Body of pancreas (tissue), 4 donors: ENCODE results near the gene GGPS1. TPM values are rescaled to one million over a fixed set of nuclear protein-coding genes. Genes with fewer than 3 reads are reported as not detected.

Experiments used
- ATAC-seq: fragments of 150-250 bp; one replicate; pipeline ENCODE4 v1.9.1; 2016
- DNase-seq, 4 donors: peaks; one replicate each; pipeline ENCODE4 v3.0.0-alpha.2; 2019
- H3K27ac ChIP-seq, 4 donors: fragments of 200-600 bp; sonication (generic); 1 replicate in 3 of 4; 2 replicates in 1 of 4; pipeline versions ENCODE4 v1.5.1 to v1.6.1; 2016 to 2019; ENCODE audit warnings: mild to moderate bottlenecking in 1 of 4, mixed read lengths in 1 of 4, moderate library complexity in 1 of 4
- H3K27me3 ChIP-seq, 2 donors: fragments of 200-600 bp; sonication (generic); one replicate each; pipeline ENCODE4 v1.6.0; 2016; ENCODE audit warnings: mild to moderate bottlenecking in 1 of 2
- H3K36me3 ChIP-seq, 2 donors: fragments of 200-600 bp; sonication (generic); replicated peaks in 1 of 2; 2 replicates each; pipeline ENCODE4 v1.5.1; 2016; ENCODE audit warnings: low read depth in 2 of 2; ENCODE audit not compliant: insufficient read depth in 1 of 2
- H3K4me1 ChIP-seq: fragments of 200-600 bp; sonication (generic); one replicate; pipeline ENCODE4 v1.6.0; 2016
- H3K4me3 ChIP-seq, 2 donors: fragments of 200-600 bp; sonication (generic); 1 replicate in 1 of 2; 2 replicates in 1 of 2; pipeline ENCODE4 v1.5.1; 2016 to 2019
- H3K9me3 ChIP-seq, 3 donors: fragments of 200-600 bp; sonication (generic); 1 replicate in 2 of 3; 2 replicates in 1 of 3; pipeline ENCODE4 v1.5.1; 2016
- POLR2A ChIP-seq, 3 donors: fragments of 450-650 bp; IDR thresholded peaks; one replicate each; pipeline ENCODE4 v1.6.1; 2016; ENCODE audit warnings: antibody characterized with exemption in 3 of 3, mild to moderate bottlenecking in 2 of 3
- WGBS, 2 donors: methylation state at CpG; one replicate each; pipeline ENCODE4 v1.1.5; 2017; 5-methylcytosine and 5-hydroxymethylcytosine counted together
- intact Hi-C: fragments of 100-400 bp; cut with DNase I; formaldehyde crosslinking; loops from one replicate; pipeline ENCODE4 v1.15.1; 2023
- total RNA-seq, 2 donors: library from RNA; depleted of rRNA; stranded (reverse); fragments of >200 nt; gene quantifications; one replicate each; pipeline ENCODE4 v1.1.0, GENCODE V29; 2016
- TF ChIP-seq, protein P1 (sequence below), 7 experiments: fragments of 450-650 bp in 4 of 7; fragments of 200-600 bp in 3 of 7; sonication (generic) in 3 of 7; IDR thresholded peaks; one replicate each; pipeline ENCODE4 v1.5.1; 2016 to 2019; ENCODE audit warnings: antibody characterized with exemption in 7 of 7

GGPS1 gene
- total RNA-seq, 2 donors from 2014 or later = 11.9 to 15.3 TPM

DNA sequence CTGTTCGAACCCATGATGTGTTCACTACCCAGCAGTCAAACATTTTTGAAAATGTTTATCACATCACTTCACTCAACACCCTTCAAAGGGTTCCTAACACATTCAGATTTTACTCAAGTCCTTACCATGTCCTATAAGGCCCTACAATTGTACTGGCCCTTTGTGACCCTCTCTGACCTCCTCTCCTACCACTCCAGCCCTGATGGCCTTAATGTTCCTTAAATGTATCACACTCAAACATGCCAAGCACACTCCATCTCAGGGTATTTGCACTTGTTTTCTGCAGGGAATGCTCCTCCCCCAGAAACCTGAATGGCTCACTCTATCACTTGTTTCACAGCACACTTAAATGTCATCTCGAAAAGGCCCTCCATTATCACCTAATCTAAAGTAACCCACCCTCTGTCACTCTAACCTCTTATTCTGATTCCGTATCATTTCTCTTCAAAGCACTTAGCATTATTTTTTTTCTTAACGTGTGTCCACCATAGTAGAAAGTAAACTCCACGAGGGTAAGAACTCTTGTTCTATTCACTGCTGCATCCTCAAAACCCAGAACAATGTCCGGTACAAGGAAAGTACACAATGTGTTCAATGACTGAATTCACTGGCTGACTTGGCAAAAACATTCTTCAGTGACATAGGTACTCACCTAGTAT is 7.7 kb upstream of the GGPS1 start:
- DNase-seq (no peak), ATAC-seq (no peak)
- no peaks in the 10 kb centered on the region for H3K9me3 ChIP-seq
- H3K27me3 ChIP-seq = no peaks in the 10 kb centered on the region
- intact Hi-C loops = loop anchor here (10.0 kb wide), 1 partner anchor 56 kb away; no protein-coding TSS in a partner anchor
- WGBS, 2 donors = 71 to 78% methylated on average over 6 of the region's 6 CpGs
- H3K4me1 ChIP-seq = peaks cover 36% of the 10 kb centered on the region
- H3K4me3 ChIP-seq = no peak overlapping the region
- no peaks in the 10 kb centered on the region for H3K36me3 ChIP-seq
- TF ChIP-seq, protein P1, sequence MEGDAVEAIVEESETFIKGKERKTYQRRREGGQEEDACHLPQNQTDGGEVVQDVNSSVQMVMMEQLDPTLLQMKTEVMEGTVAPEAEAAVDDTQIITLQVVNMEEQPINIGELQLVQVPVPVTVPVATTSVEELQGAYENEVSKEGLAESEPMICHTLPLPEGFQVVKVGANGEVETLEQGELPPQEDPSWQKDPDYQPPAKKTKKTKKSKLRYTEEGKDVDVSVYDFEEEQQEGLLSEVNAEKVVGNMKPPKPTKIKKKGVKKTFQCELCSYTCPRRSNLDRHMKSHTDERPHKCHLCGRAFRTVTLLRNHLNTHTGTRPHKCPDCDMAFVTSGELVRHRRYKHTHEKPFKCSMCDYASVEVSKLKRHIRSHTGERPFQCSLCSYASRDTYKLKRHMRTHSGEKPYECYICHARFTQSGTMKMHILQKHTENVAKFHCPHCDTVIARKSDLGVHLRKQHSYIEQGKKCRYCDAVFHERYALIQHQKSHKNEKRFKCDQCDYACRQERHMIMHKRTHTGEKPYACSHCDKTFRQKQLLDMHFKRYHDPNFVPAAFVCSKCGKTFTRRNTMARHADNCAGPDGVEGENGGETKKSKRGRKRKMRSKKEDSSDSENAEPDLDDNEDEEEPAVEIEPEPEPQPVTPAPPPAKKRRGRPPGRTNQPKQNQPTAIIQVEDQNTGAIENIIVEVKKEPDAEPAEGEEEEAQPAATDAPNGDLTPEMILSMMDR (IDR thresholded peaks at IDR 0.05) = no peak
- TF ChIP-seq POLR2A (IDR thresholded peaks at IDR 0.05) = no peak
- H3K27ac ChIP-seq = no peak overlapping the region

DNA sequence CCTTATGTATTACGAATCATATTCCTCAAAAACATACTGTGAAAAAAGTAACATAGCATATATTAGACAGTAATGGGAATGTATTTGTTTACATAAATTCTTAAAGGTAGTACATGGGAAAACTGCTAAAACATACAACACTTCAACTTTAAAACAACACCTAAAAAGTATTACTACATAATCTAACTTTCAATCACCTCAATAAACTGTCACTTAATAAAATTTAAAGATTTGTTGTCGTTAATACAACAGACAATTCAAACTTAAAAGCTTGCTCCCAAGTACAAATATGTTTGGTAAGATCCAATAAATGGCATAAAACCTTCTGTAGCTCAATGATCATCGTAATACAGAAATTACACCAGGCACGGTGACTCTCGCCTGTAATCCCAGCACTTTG is 4.1 kb upstream of the GGPS1 start:
- WGBS, 2 donors = 90 to 92% methylated on average over 5 of the region's 5 CpGs
- peaks cover 48% of the 10 kb centered on the region for H3K4me1 ChIP-seq
- intact Hi-C loops = loop anchor here (10.0 kb wide), 1 partner anchor 59 kb away; no protein-coding TSS in a partner anchor

DNA sequence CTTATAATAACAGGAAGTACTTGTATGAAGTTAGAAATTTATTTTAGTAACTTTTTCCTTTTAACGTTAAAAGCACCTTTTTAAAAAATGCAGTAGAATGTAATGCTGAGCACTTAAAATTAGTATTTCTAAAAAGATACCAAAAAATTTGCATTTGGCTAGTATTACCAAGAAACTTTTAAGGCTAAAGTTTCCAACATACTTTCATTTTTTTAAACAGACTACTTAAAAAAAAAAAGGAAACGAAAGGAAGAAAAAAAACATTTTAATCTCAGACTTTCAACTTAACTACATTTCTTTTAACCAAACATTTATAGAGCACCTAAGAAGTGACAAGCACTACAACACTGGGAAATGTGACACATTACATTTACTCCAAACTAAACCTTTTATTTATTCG is 3.2 kb upstream of the GGPS1 start:
- intact Hi-C loops = loop anchor here (10.0 kb wide), 1 partner anchor 60 kb away; no protein-coding TSS in a partner anchor

More for the DNA sequence above, 4.1 kb upstream of the GGPS1 start:
- no peaks in the 10 kb centered on the region for H3K9me3 ChIP-seq
- DNase-seq (no peak), ATAC-seq (no peak)
- H3K4me3 ChIP-seq = no peak overlapping the region
- TF ChIP-seq POLR2A (IDR thresholded peaks at IDR 0.05) = no peak
- TF ChIP-seq, protein P1 (IDR thresholded peaks at IDR 0.05) = no peak
- no peaks in the 10 kb centered on the region for H3K27me3 ChIP-seq
- H3K36me3 ChIP-seq = no peaks in the 10 kb centered on the region
- no peak overlapping the region for H3K27ac ChIP-seq

DNA sequence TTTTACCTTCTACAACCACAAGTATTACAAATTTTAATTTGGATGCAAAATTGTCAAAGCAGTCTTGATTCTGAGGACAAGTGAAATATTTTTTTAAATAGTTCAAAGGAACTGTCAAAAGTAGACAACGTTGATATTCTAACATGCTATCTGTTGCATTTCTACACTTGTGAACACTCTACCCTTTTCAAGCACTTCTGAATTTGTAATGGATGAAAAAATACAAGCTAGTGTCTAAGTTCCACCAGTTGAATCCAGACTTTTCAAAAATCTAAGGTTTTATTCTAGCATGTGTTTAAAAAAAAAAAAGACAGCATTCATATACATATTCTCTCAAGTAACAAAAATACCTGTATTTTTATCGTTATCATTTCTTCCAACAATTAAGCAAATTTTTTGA is 2.5 kb upstream of the GGPS1 start:
- H3K9me3 ChIP-seq = no peaks in the 10 kb centered on the region
- no peak for ATAC-seq
- no peaks in the 10 kb centered on the region for H3K36me3 ChIP-seq
- intact Hi-C loops = loop anchor here (10.0 kb wide), 1 partner anchor 61 kb away; no protein-coding TSS in a partner anchor
- WGBS, 2 donors = 10 to 14% methylated on average over 2 of the region's 2 CpGs
- H3K27ac ChIP-seq = no peak overlapping the region
- no peak for DNase-seq
- H3K4me1 ChIP-seq = peaks cover 63% of the 10 kb centered on the region
- no peaks in the 10 kb centered on the region for H3K27me3 ChIP-seq
- TF ChIP-seq, protein P1 (IDR thresholded peaks at IDR 0.05) = no peak
- no peak for TF ChIP-seq POLR2A (IDR thresholded peaks at IDR 0.05)
- no peak overlapping the region for H3K4me3 ChIP-seq

More for the DNA sequence above, 3.2 kb upstream of the GGPS1 start:
- Histone ChIP-seq H3K36me3 (no peaks in the 10 kb centered on the region), H3K9me3 (no peaks in the 10 kb centered on the region), H3K27me3 (no peaks in the 10 kb centered on the region), H3K27ac (no peak overlapping the region), H3K4me3 (no peak overlapping the region), H3K4me1 (peaks cover 56% of the 10 kb centered on the region)
- no peak for TF ChIP-seq POLR2A (IDR thresholded peaks at IDR 0.05)
- TF ChIP-seq, protein P1 (IDR thresholded peaks at IDR 0.05) = no peak
- WGBS, 2 donors = 7 to 11% methylated on average over 3 of the region's 3 CpGs
- no peak for DNase-seq
- ATAC-seq = no peak
